Hematopoietic multipotent progenitor cell treated with erythropoietin and hydrocortisone succinate and interleukin-3 and kit ligand, for 6 days (in vitro differentiated cells): ENCODE data around the gene ATG14.
"Not testable (repeated sequence)": the region's sequence is repeated elsewhere in the genome, so short reads cannot be mapped to it uniquely, and the experiment has no call there.

Experiments used
- DNase-seq: peaks from one replicate; pipeline ENCODE4 v3.0.0-alpha.2; 2015

The ATG14 gene

GRCh38 chr14:55433880-55434804 is 22.5 kb upstream of the ATG14 start:
- no peak for DNase-seq

GRCh38 chr14:55432628-55433027 is 21.0 kb upstream of the ATG14 start:
- DNase-seq, result no peak

DNA sequence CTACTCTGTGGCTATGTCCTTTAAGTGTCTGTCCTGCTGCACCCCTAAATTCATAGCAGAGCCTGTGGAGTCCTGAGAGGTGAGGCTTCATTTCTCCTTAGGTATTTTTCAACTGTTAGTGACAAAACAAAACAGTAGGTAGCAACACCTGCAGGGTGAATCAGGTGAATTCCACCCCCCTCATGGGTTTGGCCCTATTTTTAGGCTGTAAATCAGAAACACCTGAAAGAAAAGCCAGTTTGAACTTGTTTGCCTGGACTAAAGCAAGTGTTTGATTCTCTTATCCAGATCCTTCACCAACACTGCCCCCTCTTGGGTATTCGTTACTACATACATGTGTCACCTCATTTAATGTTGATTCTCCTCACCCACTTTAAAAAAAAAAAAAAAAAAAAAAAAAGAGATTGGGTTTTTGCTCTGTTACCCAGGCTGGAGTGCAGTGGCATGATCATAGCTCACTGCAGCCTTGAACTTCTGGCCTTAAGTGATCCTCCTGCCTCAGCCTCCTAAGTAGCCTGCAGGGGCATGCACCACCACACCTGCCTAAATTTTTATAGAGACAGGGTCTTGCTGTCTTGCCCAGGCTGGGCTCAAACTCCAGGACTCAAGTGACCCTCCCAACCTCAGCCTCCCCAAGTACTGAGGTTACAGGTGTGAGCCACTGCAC is 18.5 kb upstream of the ATG14 start:
- DNase-seq, result peak; percentile 94

DNA sequence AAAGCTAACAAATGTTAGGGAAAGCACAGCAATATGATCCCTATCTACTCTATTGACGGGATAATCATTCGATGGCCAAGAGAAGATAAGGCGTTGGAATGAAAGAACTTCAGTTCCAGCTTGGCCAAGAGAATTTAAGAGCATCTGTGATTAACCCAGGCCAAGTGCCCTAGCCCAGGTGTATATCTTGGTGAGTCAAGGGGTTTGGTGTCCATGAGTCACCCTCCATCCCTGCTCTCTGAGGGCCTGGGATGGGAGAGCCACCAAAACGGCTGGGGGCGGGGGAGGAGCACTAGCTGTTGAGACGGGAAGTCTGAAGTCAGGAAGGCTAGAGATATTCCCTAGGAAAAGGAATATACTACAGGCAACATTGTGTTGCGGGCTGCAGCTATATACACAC is 15.8 kb upstream of the ATG14 start:
- no peak for DNase-seq

GRCh38 chr14:55426891-55427290 is 15.3 kb upstream of the ATG14 start:
- no peak for DNase-seq

DNA sequence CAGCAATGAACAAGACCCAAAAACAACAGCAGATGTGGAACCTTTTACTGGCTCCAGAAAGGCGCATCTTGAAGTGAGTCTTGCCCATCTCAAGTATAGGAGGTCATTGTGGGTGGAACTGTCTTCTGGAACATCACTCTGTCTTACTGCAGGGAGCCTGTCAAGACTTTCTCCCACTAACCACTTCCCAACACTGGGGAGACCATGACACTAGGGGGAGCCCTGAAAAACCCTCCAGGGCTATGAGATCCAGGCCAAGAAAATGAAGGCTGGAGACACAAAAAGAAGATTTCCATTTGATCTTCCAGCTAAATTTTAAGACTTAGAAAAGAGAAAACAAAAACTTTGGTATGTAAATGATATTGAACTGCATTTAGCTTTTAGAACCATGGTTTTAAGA is 13.5 kb upstream of the ATG14 start:
- DNase-seq, result no peak

DNA sequence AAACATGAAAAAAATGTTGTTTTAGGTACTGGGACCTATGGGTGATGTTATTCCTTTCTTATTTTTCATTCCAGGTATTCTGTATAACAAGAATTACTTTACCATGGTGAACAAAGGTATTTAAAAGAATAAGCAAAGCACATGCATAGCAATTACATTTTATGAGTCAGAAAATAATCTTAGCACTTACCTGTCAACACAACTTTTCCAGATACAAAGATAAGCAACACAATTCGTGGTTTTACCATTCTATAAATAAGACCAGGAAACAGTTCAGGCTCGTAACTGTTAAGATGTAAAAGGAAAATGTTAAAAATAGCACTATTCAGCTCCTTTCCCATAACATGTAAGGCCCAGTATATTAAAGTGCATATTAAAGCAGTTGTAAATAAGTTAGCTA is 12.3 kb upstream of the ATG14 start:
- no peak for DNase-seq

- DNase-seq, result not testable (repeated sequence)
Measured at GRCh38 chr14:55422338-55422737, 10.7 kb upstream of the ATG14 start.

GRCh38 chr14:55419663-55420062 is 8.0 kb upstream of the ATG14 start:
- no peak for DNase-seq

GRCh38 chr14:55418411-55418810 is 6.8 kb upstream of the ATG14 start:
- DNase-seq, result no peak

DNA sequence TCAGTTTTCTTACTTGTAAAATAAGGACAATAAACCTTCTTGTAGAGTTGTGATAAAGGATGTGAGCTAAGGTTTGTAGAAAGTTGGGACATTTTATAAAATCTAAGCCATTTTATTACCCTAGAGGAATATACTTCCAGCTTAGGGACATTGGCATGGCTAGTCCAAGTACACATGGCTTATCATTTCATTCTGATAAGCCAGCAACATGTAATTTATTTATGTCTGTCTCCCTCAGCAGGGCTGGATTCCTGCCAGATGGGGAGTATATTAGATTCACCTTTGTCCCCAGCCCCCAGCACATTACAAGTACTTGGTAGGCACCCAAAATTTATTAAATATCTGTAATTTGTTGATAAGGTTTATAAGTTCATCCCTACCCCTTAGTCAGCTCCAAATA is 6.3 kb upstream of the ATG14 start:
- DNase-seq, result peak; percentile 69

GRCh38 chr14:55416866-55417265 is 5.2 kb upstream of the ATG14 start:
- peak; percentile 67 for DNase-seq

- DNase-seq, result no peak
Measured at GRCh38 chr14:55414551-55414950, 2.9 kb upstream of the ATG14 start.

DNA sequence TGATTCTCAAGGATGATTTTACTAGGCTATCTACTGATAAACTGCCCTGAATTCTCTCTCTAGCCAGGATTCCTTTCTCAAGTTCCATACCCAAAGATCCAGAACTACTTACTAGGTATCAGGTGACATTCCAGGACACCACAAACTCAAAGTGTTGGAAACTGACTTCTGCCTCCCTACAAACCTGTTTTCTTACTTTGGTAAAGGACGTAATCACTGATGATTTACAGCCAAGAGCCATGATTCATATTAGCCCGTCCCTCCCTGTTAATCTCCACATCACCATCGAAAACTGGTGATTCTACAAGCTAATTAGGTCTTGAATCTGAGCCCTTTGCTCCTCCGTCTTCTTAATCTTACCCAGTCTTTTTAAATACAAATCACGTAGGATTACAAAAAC is 1.0 kb upstream of the ATG14 start:
- DNase-seq, result no peak

DNA sequence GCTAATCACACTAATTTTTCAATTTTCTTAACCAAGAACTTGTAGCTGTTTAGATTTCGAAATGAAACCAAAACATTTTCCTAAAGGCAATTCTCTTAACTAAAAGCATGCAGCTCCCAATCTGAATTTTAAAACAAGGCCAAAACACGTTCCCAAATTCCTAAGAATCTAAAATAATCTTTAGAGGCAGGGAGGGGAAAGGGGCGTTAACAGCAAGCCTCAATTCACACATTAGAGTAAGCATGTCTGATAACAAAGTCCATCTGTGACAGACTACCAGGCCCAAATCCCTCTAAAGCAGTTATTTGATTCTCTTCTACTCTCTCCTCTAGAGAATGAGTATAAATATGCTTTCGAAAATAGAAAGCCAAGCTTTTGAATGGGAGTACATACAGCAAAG is 754 bp downstream of the ATG14 start:
- DNase-seq, result peak; percentile 47

DNA sequence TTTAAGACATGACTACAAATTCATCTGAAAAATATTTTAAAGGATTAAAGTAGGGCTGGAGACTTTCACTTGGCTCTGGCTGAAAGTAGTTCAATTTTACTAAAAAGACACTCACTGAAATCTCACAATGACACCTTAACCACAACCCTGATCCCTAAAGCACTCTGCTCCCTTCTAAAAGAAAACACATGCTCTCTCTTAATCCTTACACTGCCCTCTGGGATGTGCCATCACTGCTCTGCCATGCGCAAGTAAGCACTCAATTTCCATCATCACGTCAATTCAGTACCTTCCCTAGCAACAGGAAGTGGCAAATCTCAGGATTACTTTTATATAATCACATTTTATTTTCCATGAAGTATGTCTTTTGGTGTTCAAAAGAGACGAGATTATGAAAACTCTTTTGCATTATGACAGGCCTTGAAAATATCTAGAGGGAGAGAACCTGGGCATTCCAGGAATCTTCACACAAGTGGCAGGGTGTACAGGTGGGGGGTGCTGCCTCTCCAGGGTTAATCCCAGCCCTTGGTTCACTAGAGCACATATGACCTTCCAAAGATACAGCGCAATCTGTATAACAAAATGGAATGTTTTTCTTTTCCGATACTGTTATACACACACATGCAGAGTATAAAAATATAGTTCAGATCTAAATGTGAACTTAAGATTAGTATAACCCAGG is 7.3 kb downstream of the ATG14 start:
- DNase-seq, result no peak

DNA sequence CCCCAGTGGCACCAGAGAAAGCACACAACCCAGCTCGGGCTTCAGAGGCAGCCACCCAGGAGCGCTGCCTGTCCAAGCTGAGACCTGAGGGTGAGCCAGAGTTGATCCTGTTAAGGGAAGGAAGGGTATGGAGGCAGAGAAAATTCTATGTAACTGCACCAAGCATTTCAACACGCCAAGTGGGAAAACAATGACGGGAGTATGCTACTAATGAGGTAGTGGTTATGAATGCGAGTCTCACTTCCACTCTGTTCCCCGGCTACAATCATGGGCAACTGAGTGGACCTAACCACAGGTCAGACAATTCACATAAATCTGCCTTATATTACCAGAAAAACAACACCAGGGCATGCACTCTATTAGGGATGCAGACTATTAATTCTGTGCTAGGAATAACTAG is 9.9 kb downstream of the ATG14 start:
- DNase-seq, result no peak

DNA sequence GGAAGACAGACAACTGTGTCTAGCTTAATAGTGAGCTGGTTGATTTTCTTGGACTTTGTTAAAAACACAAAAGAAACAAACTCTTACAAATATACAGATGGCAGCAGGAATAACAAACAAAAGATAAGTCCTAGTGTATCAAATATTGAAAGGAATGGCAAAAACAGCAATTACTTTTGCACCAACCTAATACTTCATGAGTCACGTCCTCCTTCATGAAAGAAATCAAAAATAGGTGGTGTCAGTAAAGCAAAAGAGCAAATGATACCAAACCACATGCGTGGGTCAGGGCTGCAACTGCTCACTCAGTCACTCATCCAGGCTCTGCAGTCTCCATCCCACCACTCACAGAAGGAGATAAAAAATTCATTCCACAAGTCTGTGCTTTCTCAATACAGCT is 11.8 kb downstream of the ATG14 start:
- DNase-seq, result peak; percentile 25

DNA sequence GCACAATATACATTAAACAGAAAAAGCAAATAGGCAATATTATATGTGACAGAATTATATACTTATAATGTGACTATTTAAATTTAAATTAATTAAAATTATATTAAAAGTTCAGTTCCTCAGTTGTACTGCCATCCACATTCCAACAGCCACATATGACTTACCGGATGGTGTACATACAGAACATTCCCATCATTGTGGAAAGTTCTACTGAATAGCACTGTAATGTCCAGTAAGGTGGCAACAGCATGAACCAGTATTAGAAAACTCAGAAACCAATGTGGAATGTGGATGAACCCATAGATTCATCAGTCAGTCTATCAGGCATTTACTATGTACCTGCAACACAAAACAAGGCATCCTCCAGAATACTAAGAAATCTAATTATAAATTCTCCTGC is 12.4 kb downstream of the ATG14 start:
- no peak for DNase-seq

GRCh38 chr14:55398679-55399078 is 13.0 kb downstream of the ATG14 start:
- no peak for DNase-seq

GRCh38 chr14:55389330-55389729 is 22.3 kb downstream of the ATG14 start:
- no peak for DNase-seq

GRCh38 chr14:55388160-55388559 is 23.5 kb downstream of the ATG14 start:
- peak; percentile 60 for DNase-seq

DNA sequence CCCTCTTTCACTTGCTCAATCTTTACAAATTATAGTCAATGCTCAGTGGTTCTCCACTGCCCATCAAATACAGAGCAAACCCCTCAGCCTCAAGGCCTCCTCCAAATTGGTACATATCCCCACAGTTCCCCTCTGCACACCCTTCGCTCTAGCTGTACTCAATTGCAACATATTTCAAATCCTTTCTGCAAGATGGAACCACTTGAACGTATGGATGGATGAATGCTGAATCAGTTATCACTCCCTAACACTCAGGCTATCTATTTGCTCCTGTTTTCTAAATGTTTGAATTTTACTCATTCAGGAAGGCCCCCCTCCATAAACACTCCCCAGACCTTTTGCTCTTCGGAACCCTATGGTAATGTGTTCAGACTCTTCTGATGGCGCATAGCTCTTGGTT is 24.5 kb downstream of the ATG14 start:
- DNase-seq, result no peak
